Ovary (tissue), 3 donors: ENCODE measurements around the gene TIMM22.

Source experiments
- CTCF ChIP-seq, 3 donors: fragments of 450-650 bp in 2 of 3; fragments of 200-600 bp in 1 of 3; IDR thresholded peaks; one replicate each; pipeline versions ENCODE4 v1.5.1 to v1.8.0; 2016 to 2022; ENCODE audit warnings: antibody characterized with exemption in 3 of 3, mild to moderate bottlenecking in 1 of 3
- EP300 ChIP-seq: sonication (generic); formaldehyde crosslinking; IDR thresholded peaks from one replicate; pipeline ENCODE4 v1.6.1; 2017; ENCODE audit warnings: antibody characterized with exemption
- POLR2A ChIP-seq: fragments of 450-650 bp; IDR thresholded peaks from one replicate; pipeline ENCODE4 v1.6.1; 2017; ENCODE audit warnings: antibody characterized with exemption, mild to moderate bottlenecking, moderate library complexity
- donor health status: DM: no; HTN: no; CAD: no.

DNA sequence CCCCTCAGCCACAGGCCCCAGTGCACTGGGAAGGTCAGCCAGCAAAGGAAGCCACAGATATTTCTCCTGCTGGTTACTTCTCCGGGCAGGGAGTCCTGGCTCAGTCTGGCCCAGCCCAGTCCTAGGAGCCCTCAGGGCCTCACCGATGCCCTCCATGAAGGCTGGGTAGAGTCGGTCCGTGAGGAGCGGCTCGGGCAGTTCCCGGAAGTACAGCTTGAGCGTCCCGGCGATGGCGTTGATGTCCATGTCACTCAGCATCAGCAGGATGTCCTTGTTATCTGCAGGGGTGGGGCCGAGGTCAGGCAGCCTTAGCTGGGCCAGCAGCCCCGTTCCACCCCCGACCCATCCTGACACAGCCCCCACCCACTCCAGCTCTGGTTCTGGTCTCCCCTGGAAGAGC, 13.7 kb downstream of the TIMM22 start:
- no peak for TF ChIP-seq CTCF (IDR thresholded peaks at IDR 0.05)
- no peak for TF ChIP-seq POLR2A
- no peak for TF ChIP-seq EP300
